ENCODE results near the gene NUDCD3.
A peak's percentile ranks its signal among the peaks of the same experiment; 100 is the strongest.

NUDCD3 gene

DNA sequence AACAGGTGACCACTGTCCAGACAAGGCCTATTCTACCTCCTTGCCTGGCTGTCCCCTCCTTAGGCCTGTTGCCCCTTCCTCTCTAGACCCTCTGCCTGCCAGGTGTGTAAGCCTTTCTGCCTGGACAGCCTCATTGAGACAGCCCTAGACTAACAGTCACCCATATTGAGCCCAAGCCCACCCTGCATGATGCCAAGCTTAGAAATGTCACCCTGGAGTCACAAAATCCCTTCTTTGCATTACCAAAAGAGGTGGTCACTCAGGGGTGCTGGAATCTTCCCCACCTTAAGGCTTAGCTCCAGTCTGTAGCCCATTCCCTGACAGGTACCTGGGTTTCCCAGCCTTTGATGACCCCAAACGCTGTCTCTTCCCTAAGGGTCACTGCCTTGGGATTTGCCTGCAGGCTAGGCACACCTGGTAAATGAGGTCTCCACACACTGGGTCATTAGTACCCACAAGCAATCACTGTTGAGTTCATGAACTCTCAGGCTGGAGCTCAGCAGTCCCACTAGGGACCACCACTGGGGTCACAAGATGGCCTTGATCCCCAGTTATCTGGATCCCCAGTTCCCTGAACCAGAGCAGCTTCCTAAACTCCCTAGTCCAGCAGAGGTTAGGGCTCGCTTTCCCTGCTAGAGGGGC, 110.1 kb downstream of the NUDCD3 start:
- Histone ChIP-seq H3K36me3 (ENCODE audit: control insufficient read depth, insufficient read depth, low read length) (no peaks in the 10 kb centered on the region), H3K9ac (peak overlapping the region; percentile 43), H3K4me3 (ENCODE audit: low read depth, low read length) (no peak overlapping the region), H3K4me2 (ENCODE audit: low read length) (no peak overlapping the region), H3K9me3 (ENCODE audit: control insufficient read depth, low read length) (no peaks in the 10 kb centered on the region), H3K4me1 (peaks cover 48% of the 10 kb centered on the region), H3K27ac (peak overlapping the region; percentile 68), H2AFZ (peak overlapping the region; percentile 25), H3K27me3 (ENCODE audit: control insufficient read depth, insufficient read depth, low read length) (no peaks in the 10 kb centered on the region), H3K79me2 (no peaks in the 10 kb centered on the region)
- TF ChIP-seq, protein P1, sequence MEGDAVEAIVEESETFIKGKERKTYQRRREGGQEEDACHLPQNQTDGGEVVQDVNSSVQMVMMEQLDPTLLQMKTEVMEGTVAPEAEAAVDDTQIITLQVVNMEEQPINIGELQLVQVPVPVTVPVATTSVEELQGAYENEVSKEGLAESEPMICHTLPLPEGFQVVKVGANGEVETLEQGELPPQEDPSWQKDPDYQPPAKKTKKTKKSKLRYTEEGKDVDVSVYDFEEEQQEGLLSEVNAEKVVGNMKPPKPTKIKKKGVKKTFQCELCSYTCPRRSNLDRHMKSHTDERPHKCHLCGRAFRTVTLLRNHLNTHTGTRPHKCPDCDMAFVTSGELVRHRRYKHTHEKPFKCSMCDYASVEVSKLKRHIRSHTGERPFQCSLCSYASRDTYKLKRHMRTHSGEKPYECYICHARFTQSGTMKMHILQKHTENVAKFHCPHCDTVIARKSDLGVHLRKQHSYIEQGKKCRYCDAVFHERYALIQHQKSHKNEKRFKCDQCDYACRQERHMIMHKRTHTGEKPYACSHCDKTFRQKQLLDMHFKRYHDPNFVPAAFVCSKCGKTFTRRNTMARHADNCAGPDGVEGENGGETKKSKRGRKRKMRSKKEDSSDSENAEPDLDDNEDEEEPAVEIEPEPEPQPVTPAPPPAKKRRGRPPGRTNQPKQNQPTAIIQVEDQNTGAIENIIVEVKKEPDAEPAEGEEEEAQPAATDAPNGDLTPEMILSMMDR (IDR thresholded peaks at IDR 0.05), result no peak

DNA sequence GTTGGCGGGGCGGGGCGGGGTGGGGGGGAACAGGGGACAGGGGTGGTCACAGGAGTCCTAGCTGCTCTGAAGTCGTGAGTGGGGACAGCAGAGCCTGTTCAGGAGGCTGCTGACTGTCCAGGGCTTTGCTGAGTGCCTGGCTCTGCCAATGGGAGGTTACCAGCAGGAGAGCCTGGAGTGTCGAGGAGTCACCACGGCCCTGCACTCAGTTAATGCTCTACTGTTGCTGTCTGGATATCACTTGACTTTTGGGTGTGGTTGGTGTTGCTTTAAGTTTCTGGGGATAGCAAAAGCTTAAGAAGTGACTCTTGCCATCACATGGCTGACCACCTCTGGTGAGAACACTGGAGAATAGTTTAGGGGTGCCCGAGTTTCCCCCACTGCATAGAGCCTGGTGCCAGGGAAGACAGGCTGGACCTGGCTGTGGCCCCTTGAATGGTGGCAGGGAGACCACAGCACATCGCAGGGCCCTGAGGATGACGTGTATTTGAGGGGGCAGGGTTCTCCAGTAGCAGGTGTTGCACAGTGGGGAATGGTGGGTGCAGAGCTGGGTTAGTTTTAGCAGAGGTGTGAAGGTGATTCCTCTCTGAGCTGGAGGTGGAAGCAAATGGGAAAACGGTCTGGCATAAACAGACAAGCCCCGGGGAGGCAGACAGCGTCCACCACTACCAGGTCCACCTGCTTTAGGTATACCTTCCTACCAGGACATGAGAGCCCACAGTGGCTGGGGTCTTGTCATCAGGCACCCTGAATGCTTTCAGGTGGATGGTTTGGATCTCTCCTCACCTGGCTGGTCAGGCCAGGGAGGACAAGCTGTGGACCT, 110.9 kb downstream of the NUDCD3 start:
- Histone ChIP-seq H3K9ac (no peak overlapping the region), H3K36me3 (ENCODE audit: control insufficient read depth, insufficient read depth, low read length) (no peaks in the 10 kb centered on the region), H3K27me3 (ENCODE audit: control insufficient read depth, insufficient read depth, low read length) (no peaks in the 10 kb centered on the region), H3K4me3 (ENCODE audit: low read depth, low read length) (no peak overlapping the region), H3K27ac (no peak overlapping the region), H2AFZ (no peak overlapping the region), H3K9me3 (ENCODE audit: control insufficient read depth, low read length) (no peaks in the 10 kb centered on the region), H3K79me2 (no peaks in the 10 kb centered on the region), H3K4me1 (peaks cover 40% of the 10 kb centered on the region), H3K4me2 (ENCODE audit: low read length) (no peak overlapping the region)
- TF ChIP-seq, protein P1 (IDR thresholded peaks at IDR 0.05), result no peak

DNA sequence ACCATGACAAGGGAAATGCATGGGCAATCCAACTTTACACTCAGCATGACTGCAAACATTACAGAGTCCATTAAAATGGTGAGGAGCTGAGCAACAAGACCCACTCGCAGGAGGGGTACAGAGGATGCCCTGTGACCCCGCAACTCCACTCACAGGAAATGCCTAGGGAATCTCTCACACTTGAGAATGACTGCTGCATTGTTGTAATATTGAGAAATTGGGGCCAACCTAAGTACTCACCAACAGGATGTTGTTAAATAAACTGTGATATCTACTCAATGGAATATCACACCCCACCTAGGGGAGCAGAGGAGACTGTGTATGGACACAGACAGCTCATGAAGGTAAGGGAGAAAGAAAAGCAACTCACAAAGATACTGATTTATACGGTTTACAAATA, 111.7 kb downstream of the NUDCD3 start:
- Histone ChIP-seq H3K27me3 (ENCODE audit: control insufficient read depth, insufficient read depth, low read length) (no peaks in the 10 kb centered on the region), H2AFZ (no peak overlapping the region), H3K27ac (no peak overlapping the region), H3K4me3 (ENCODE audit: low read depth, low read length) (no peak overlapping the region), H3K9ac (no peak overlapping the region), H3K79me2 (no peaks in the 10 kb centered on the region), H3K4me2 (ENCODE audit: low read length) (no peak overlapping the region), H3K9me3 (ENCODE audit: control insufficient read depth, low read length) (no peaks in the 10 kb centered on the region), H3K36me3 (ENCODE audit: control insufficient read depth, insufficient read depth, low read length) (no peaks in the 10 kb centered on the region), H3K4me1 (peaks cover 34% of the 10 kb centered on the region)
- TF ChIP-seq, protein P1 (IDR thresholded peaks at IDR 0.05), result no peak

DNA sequence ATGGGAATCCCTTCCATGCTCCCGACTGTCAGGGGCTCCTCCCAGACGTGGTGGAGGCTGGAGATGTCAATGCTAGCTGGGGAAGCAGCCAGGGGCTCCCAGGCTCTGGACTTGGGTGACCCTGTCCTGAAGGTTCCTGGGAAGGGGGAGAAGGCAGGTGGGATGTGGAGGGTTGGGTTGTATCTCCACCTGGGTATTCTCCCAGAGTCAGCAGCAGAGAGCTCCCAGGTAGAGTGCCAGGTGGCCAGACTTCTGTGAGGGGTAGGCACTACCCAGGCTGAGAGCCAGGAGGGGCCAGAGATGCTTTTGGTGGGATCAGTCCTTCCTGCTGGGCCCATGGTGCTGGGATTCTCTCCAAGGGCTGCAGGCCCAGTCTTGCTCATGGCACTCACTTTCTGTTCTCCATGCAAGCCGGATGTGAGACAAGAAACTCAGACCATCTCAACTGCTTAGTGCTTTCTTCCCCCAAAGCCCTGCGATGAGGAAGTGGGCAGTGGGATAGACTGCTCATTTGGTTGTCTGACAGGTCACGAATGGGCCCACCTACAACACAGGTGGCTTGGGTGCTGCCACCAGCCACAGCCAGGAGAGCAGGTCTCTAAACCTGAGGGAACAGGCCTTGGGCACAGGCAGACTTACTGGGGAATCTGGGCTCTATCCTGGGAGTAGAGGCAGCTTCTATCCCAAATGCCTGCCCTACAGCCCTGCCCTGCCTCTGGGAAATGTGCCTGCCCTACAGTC, 112.6 kb downstream of the NUDCD3 start:
- Histone ChIP-seq H3K27ac (no peak overlapping the region), H2AFZ (no peak overlapping the region), H3K4me2 (ENCODE audit: low read length) (no peak overlapping the region), H3K4me1 (peaks cover 32% of the 10 kb centered on the region), H3K9me3 (ENCODE audit: control insufficient read depth, low read length) (no peaks in the 10 kb centered on the region), H3K79me2 (no peaks in the 10 kb centered on the region), H3K27me3 (ENCODE audit: control insufficient read depth, insufficient read depth, low read length) (no peaks in the 10 kb centered on the region), H3K4me3 (ENCODE audit: low read depth, low read length) (no peak overlapping the region), H3K9ac (no peak overlapping the region), H3K36me3 (ENCODE audit: control insufficient read depth, insufficient read depth, low read length) (no peaks in the 10 kb centered on the region)
- TF ChIP-seq, protein P1 (IDR thresholded peaks at IDR 0.05), result no peak

Measured in parathyroid adenoma (tissue), 2 donors.